ELF-1 (cell line): ENCODE measurements around the gene PLEKHN1.
"Not testable (repeated sequence)": the region's sequence is repeated elsewhere in the genome, so short reads cannot be mapped to it uniquely, and the experiment has no call there.

ENCODE experiments used
- DNase-seq: peaks from one replicate; pipeline ENCODE4 v3.0.0-alpha.2; 2016; ENCODE audit warnings: low read depth, low spot score

PLEKHN1 gene

GRCh38 chr1:974293-974640 lies 8.0 kb downstream of the PLEKHN1 start:
- DNase-seq: no peak

DNA sequence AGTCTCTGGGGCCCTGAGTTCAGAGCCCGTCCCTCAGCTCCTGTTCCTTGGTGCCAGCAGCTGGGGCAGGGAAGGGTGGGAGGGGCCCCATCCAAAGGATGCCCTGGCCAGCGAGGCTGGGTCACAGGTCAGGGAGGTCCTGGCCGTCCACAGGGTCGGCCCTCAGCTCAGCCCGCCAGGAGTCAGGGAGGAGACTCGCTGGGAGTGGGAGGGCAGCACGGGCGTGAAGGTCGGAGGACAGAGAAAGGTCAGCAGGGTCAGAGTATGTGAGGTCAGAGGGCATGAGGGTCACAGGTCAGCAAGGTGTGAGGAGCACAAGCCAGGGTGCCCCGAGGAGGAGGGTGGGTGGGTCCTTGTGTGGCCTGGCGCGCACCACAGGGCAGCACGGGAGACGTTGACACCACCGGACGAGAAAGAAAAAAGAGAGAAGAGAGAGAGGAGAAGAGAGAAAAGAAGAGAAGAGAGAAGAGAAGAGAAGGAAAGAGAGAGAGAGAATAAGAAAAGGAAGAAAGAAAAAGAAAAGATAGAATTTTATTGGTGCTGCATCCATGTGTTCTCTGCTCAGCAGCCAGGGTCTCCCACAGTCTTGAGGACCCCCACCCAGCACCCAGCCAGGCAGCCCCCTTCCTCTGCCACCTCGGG lies 8.5 kb downstream of the PLEKHN1 start:
- no peak for DNase-seq

GRCh38 chr1:975365-975764 lies 9.1 kb downstream of the PLEKHN1 start:
- DNase-seq: no peak

DNA sequence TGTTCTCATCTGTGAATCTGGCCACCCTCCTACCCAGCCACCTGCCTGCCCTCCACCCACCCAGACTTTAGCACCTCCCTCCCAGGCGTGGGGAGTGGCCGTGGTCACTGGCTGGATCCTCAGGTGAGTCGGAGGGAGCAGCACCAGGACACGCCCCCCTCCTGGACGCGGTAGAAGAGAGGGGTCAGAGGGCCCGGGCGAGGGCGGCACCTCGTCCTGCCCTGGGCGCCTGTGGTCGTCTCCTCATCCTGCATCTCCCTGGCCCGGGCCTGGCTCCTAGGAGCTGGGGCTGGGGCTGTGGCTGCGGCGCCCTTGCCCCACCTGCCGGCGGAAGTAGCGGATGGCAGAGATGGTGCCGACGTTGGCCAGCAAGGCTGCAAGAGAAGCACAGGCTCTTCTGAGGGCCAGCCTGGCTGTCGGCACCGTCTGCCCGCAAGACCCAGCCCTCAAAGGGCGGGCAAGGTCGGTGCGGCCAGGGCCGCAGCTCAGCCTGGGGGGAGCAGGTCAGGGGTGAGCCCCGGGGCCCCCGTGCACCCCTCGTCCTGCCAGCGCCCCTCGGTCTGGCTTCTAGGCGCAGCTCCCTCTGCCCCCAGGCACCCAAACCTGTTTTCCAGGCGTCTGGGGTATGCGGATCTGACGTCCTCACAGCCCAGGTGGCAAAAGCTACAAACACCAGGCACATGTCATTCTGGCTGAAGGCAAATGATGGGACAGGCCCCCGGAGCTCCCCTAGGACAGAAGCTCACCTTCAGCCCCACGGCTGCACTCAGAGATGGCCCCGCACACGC lies 9.8 kb downstream of the PLEKHN1 start:
- DNase-seq: peak; percentile 92

DNA sequence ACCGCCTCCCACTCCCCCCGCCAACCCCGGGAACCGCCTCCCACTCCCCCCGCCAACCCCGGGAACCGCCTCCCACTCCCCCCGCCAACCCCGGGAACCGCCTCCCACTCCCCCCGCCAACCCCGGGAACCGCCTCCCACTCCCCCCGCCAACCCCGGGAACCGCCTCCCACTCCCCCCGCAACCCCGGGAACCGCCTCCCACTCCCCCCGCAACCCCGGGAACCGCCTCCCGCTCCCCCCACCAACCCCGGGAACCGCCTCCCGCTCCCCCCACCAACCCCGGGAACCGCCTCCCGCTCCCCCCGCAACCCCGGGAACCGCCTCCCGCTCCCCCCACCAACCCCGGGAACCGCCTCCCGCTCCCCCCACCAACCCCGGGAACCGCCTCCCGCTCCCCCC lies 10.5 kb downstream of the PLEKHN1 start:
- not testable (repeated sequence) for DNase-seq

GRCh38 chr1:978069-978834 lies 12.0 kb downstream of the PLEKHN1 start:
- no peak for DNase-seq

GRCh38 chr1:978835-979743 lies 12.8 kb downstream of the PLEKHN1 start:
- no peak for DNase-seq

DNA sequence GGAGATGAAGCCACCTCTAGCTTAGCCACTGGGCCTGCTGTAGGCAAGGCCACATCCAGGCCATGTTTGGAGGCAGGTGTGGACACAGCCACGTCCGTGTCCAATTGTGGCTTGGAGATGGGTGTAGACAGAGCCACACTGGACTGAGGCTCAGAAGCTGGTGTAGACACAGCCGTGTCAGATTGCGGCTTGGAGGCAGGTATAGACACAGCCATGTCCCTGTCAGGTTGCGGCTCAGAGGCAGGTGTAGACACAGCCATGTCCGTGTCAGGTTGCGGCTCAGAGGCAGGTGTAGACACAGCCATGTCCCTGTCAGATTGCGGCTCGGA lies 13.4 kb downstream of the PLEKHN1 start:
- no peak for DNase-seq

- no peak for DNase-seq
Measured at GRCh38 chr1:980137-980571, 13.9 kb downstream of the PLEKHN1 start.

DNA sequence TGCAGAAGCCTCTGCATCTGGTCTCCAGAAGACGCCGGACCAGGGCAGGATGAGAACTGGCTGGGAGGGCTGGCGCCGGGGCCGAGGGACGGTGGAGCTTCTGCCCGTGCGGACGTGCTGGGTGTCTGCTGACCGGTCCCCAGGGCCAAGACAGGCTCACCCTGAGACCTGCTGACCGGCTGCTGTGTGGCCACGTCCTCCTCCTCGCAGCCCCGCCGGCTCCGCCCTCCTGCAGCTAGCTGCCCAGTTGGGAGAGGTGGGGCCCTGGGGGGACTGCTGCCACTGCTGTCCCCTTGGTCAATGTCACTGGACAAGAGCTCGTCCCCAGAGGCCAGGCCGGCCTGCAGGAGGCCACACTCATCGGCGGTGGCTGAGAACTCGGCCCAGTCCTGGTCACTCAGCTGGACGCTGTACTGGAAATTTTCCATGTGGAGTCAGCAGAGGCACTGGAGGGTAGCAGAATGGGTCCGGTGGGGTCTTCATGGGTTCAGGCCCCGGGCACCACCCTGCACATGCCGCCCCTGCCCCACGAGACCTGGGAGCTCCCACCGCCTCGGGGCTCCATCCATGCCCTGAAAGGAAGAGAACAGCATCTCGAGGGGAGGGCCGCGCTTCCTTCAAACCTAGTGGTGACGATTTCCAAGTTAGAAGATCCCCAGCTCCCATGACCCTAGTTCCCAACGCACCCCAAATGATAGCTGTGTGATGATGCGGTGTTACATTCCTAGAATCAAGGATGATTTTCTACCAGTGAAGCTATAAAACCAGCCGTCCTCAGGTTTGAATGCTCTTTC lies 14.5 kb downstream of the PLEKHN1 start:
- no peak for DNase-seq

- no peak for DNase-seq
Measured at GRCh38 chr1:981491-981954, 15.2 kb downstream of the PLEKHN1 start.

- no peak for DNase-seq
Measured at GRCh38 chr1:981955-982558, 15.8 kb downstream of the PLEKHN1 start, which contains the start of gene PERM1. TSS of gene PERM1 (minus strand) at chr1:982093. CDS start at chr1:981029, 1,064 bp downstream.

GRCh38 chr1:982765-983436 lies 16.6 kb downstream of the PLEKHN1 start:
- DNase-seq: no peak

DNA sequence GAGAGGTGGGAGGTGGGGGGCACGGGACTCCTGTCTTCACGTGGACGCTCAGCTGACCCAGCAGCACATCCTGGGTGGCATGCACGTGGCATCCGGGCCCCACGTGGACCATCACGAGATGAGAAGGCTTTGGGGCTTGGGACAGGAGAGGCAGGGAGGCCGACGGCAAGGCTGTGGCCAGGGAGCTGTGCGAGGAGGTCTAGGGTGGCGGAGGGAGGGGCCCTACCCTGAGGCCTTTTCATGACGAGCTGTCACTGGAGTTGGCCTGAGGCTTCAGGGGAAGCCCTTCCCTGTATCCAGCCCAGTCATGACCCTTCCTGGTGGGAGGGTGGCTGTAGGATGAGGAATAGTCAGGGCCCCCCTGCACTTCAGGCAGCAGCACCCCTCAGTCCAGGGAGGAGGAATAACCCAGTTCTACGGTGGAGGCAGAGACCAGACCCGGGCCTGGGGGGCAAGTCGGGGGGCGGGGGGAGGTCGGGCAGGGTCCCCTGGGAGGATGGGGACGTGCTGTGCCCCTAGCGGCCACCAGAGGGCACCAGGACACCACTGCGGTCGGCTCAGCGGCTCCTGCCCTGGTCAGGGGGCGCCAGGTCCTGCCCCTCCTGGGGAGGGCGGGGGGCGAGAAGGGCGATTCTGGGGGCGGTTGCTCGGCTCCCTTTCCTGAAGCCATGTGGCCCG lies 17.7 kb downstream of the PLEKHN1 start:
- DNase-seq: no peak

DNA sequence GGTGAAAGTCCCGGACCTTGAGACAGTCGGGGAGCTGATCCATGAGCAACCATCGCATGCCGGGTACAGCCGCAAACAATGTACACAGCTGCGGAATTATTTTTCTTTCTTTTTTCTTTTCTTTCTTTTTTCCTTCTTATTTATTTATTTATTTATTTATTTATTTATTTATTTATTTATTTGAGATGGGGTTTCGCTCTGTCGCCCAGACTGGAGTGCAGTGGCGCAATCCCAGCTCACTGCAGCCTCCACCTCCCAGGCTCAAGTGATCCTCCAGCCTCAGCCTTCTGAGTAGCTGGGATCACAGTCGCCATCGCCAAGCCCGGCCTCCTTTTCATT lies 18.2 kb downstream of the PLEKHN1 start:
- DNase-seq: no peak

DNA sequence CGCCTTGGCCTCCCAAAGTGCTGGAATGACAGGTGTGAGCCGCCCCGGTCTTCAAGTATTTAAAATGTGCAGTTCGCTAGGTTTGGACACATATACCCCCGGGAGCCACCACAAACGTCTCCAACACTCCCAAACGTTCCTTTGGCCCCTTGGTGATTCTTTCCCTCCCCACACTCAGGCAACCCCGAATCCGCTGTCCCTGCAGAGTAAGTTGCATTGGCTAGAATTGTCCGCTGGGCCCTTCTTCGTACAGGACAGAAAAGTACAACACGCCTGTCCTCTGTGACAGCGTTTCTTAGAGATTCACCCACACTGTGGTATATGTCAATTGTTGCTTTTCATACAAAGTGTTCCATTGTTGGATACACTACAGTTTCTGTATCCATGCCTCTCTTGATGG lies 18.8 kb downstream of the PLEKHN1 start:
- no peak for DNase-seq

- DNase-seq: not testable (repeated sequence)
Measured at GRCh38 chr1:988061-988460, 21.8 kb downstream of the PLEKHN1 start.

DNA sequence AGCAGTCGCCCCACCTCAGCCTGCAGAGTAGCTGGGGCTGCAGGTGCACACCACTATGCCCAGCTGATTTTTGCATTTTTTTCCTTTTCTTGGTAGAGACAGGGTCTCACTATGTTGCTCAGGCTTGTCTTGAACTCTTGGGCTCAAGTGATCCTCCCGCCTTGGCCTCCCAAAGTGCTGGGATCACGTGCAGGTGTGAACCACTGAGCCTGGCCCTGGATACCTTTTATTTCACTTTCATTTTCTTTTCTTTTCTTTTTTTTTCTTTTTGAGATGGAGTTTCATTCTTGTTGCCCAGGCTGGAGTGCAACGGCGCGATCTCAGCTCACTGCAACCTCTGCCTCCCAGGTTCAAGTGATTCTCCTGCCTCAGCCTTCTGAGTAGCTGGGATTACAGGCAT lies 25.0 kb downstream of the PLEKHN1 start:
- not testable (repeated sequence) for DNase-seq

GRCh38 chr1:991895-992294 lies 25.6 kb downstream of the PLEKHN1 start:
- no peak for DNase-seq
